ENCODE results near the gene ZCCHC17. TPM values are rescaled to one million over a fixed set of nuclear protein-coding genes. Genes with fewer than 3 reads are reported as not detected.
A peak's percentile ranks its signal among the peaks of the same experiment; 100 is the strongest.

The ZCCHC17 gene
- total RNA-seq, 1 experiment from 2014 or later: 29.3 TPM

- BruUV-seq (replicated peaks): no TSS peak
Measured at GRCh38 chr1:31327381-31327780, 30.5 kb downstream of the ZCCHC17 start.

GRCh38 chr1:31335007-31335406 lies 38.2 kb downstream of the ZCCHC17 start:
- Mint-ChIP-seq H3K9me3 (ENCODE audit: unreplicated experiment) (no peaks in the 10 kb centered on the region), H3K4me1 (ENCODE audit: insufficient read depth, unreplicated experiment) (no peaks in the 10 kb centered on the region), H3K27ac (ENCODE audit: low read depth, unreplicated experiment) (no peak overlapping the region), H3K27me3 (ENCODE audit: insufficient read depth, unreplicated experiment) (no peaks in the 10 kb centered on the region), H3K4me3 (ENCODE audit: unreplicated experiment) (no peak overlapping the region), H3K36me3 (ENCODE audit: insufficient read depth, unreplicated experiment) (peaks cover 29% of the 10 kb centered on the region)
- peak; percentile 51 for DNase-seq (ENCODE audit: unreplicated experiment)
- POLR2A ChIA-PET: no interaction called here
- TF ChIP-seq CTCF (IDR thresholded peaks at IDR 0.05; ENCODE audit: unreplicated experiment): peak; percentile 57
- intact Hi-C loops (cut with micrococcal nuclease): loop anchor here (1.0 to 2.0 kb wide), 3 partner anchors 38 to 173 kb away; partner anchors contain the start of genes SNRNP40 and ZCCHC17
- BruUV-seq (replicated peaks): no TSS peak
- CTCF ChIA-PET: interaction anchor here (0.8 to 5.2 kb wide), 7 partner anchors 9 to 293 kb away, joined by 3 to 78 read pairs (median 4); no protein-coding TSS in a partner anchor

More at GRCh38 chr1:31327381-31327780, 30.5 kb downstream of the ZCCHC17 start:
- DNase-seq (ENCODE audit: unreplicated experiment): peak; percentile 49
- no peak for TF ChIP-seq CTCF (IDR thresholded peaks at IDR 0.05; ENCODE audit: unreplicated experiment)
- POLR2A ChIA-PET: interaction anchor here (0.9 to 1.4 kb wide), 4 partner anchors 9 to 112 kb away, joined by 3 to 5 read pairs (median 4); partner anchors contain the start of genes SNRNP40 and ZCCHC17
- Mint-ChIP-seq H3K27me3 (ENCODE audit: insufficient read depth, unreplicated experiment) (no peaks in the 10 kb centered on the region), H3K27ac (ENCODE audit: low read depth, unreplicated experiment) (peak overlapping the region; percentile 57), H3K4me3 (ENCODE audit: unreplicated experiment) (no peak overlapping the region), H3K36me3 (ENCODE audit: insufficient read depth, unreplicated experiment) (peaks cover 10% of the 10 kb centered on the region), H3K9me3 (ENCODE audit: unreplicated experiment) (no peaks in the 10 kb centered on the region), H3K4me1 (ENCODE audit: insufficient read depth, unreplicated experiment) (peaks cover 12% of the 10 kb centered on the region)
- intact Hi-C loops (cut with micrococcal nuclease): no loop called here
- CTCF ChIA-PET: interaction anchor here (0.6 to 2.6 kb wide), 4 partner anchors 98 to 234 kb away, joined by 3 to 13 read pairs (median 4); no protein-coding TSS in a partner anchor

- ChIA-PET POLR2A (interaction anchor here (1.1 to 1.5 kb wide), 2 partner anchors 10 to 40 kb away, joined by 3 to 4 read pairs; partner anchors contain the start of genes SNRNP40 and ZCCHC17), CTCF (interaction anchor here (0.6 to 5.2 kb wide), 9 partner anchors 8 to 404 kb away, joined by 3 to 78 read pairs (median 4); no protein-coding TSS in a partner anchor)
- no TSS peak for BruUV-seq (replicated peaks)
- H3K4me1 Mint-ChIP-seq (ENCODE audit: insufficient read depth, unreplicated experiment): no peaks in the 10 kb centered on the region
- no peaks in the 10 kb centered on the region for H3K27me3 Mint-ChIP-seq (ENCODE audit: insufficient read depth, unreplicated experiment)
- no peaks in the 10 kb centered on the region for H3K9me3 Mint-ChIP-seq (ENCODE audit: unreplicated experiment)
- H3K36me3 Mint-ChIP-seq (ENCODE audit: insufficient read depth, unreplicated experiment): peaks cover 28% of the 10 kb centered on the region
- no peak overlapping the region for H3K4me3 Mint-ChIP-seq (ENCODE audit: unreplicated experiment)
- TF ChIP-seq CTCF (IDR thresholded peaks at IDR 0.05; ENCODE audit: unreplicated experiment): no peak
- intact Hi-C loops (cut with micrococcal nuclease): no loop called here
- no peak overlapping the region for H3K27ac Mint-ChIP-seq (ENCODE audit: low read depth, unreplicated experiment)
- DNase-seq (ENCODE audit: unreplicated experiment): no peak
Measured at GRCh38 chr1:31336687-31337467, 40.0 kb downstream of the ZCCHC17 start.

- Mint-ChIP-seq H3K4me1 (ENCODE audit: insufficient read depth, unreplicated experiment) (no peaks in the 10 kb centered on the region), H3K4me3 (ENCODE audit: unreplicated experiment) (no peak overlapping the region), H3K27me3 (ENCODE audit: insufficient read depth, unreplicated experiment) (no peaks in the 10 kb centered on the region), H3K9me3 (ENCODE audit: unreplicated experiment) (no peaks in the 10 kb centered on the region), H3K27ac (ENCODE audit: low read depth, unreplicated experiment) (no peak overlapping the region), H3K36me3 (ENCODE audit: insufficient read depth, unreplicated experiment) (peaks cover 51% of the 10 kb centered on the region)
- DNase-seq (ENCODE audit: unreplicated experiment): no peak
- no peak for TF ChIP-seq CTCF (IDR thresholded peaks at IDR 0.05; ENCODE audit: unreplicated experiment)
- ChIA-PET POLR2A (no interaction called here), CTCF (no interaction called here)
- intact Hi-C loops (cut with micrococcal nuclease): no loop called here
- BruUV-seq (replicated peaks): no TSS peak
Measured at GRCh38 chr1:31344503-31344902, 47.7 kb downstream of the ZCCHC17 start.
